NAMALWA (cell line): ENCODE measurements around the gene LRRC3.

Experiments
- DNase-seq: peaks from one replicate; pipeline ENCODE4 v3.0.0-alpha.2; 2015; ENCODE audit warnings: low spot score

LRRC3 gene

GRCh38 chr21:44440241-44441040 lies 14.9 kb upstream of the LRRC3 start:
- no peak for DNase-seq

- no peak for DNase-seq
Measured at GRCh38 chr21:44441041-44441400, 14.3 kb upstream of the LRRC3 start.

- no peak for DNase-seq
Measured at GRCh38 chr21:44441581-44442265, 13.6 kb upstream of the LRRC3 start.

GRCh38 chr21:44442266-44443125 lies 12.8 kb upstream of the LRRC3 start:
- no peak for DNase-seq

- no peak for DNase-seq
Measured at GRCh38 chr21:44443291-44443890, 11.9 kb upstream of the LRRC3 start.

GRCh38 chr21:44443891-44444285 lies 11.4 kb upstream of the LRRC3 start:
- DNase-seq: no peak

GRCh38 chr21:44444286-44444931 lies 10.9 kb upstream of the LRRC3 start:
- peak; percentile 35 for DNase-seq

GRCh38 chr21:44445145-44445812 lies 10.0 kb upstream of the LRRC3 start:
- DNase-seq: no peak

- no peak for DNase-seq
Measured at GRCh38 chr21:44448651-44449131, 6.6 kb upstream of the LRRC3 start.

- DNase-seq: no peak
Measured at GRCh38 chr21:44449473-44450363, 5.6 kb upstream of the LRRC3 start.

- no peak for DNase-seq
Measured at GRCh38 chr21:44450402-44450801, 4.9 kb upstream of the LRRC3 start.

- no peak for DNase-seq
Measured at GRCh38 chr21:44450999-44451398, 4.3 kb upstream of the LRRC3 start.

GRCh38 chr21:44453120-44453519 lies 2.2 kb upstream of the LRRC3 start:
- DNase-seq: no peak

GRCh38 chr21:44454058-44454457 lies 1.3 kb upstream of the LRRC3 start:
- DNase-seq: no peak

- no peak for DNase-seq
Measured at GRCh38 chr21:44455524-44456213, 359 bp downstream of the LRRC3 start.

- no peak for DNase-seq
Measured at GRCh38 chr21:44456214-44456914, 1.1 kb downstream of the LRRC3 start.

- no peak for DNase-seq
Measured at GRCh38 chr21:44456915-44457736, 1.8 kb downstream of the LRRC3 start.
